Brain microvascular endothelial cell (primary cell): ENCODE measurements around the gene MROH2B.
A peak's percentile ranks its signal among the peaks of the same experiment; 100 is the strongest.

Experiments
- DNase-seq: peaks from one replicate; pipeline ENCODE4 v3.0.0-alpha.2; 2020
- H3K27ac ChIP-seq: fragments of 250-450 bp; sonication (Bioruptor Pico); 2 replicates; pipeline ENCODE4 v1.5.1; 2020; ENCODE audit warnings: mild to moderate bottlenecking, moderate library complexity
- H3K27me3 ChIP-seq: fragments of 250-450 bp; sonication (Bioruptor Pico); replicated peaks from 2 replicates; pipeline ENCODE4 v1.5.1; 2020; ENCODE audit warnings: mild to moderate bottlenecking
- H3K36me3 ChIP-seq: fragments of 250-450 bp; sonication (Bioruptor Pico); replicated peaks from 2 replicates; pipeline ENCODE4 v1.5.1; 2020; ENCODE audit warnings: mild to moderate bottlenecking
- H3K4me3 ChIP-seq: 2 replicates; pipeline ENCODE4 v1.5.1; 2011; ENCODE audit warnings: low read depth, mild to moderate bottlenecking, control low read depth, low read length, moderate library complexity
- in situ Hi-C: cut with HindIII; loops from 2 replicates; pipeline ENCODE4 v1.10.0; 2017; ENCODE audit warnings: low sequenced_read_pairs, low pct_ligation_motif_present
- TF ChIP-seq, protein P1 (sequence below): IDR thresholded peaks from 2 replicates; pipeline ENCODE4 v1.5.1; 2011; ENCODE audit warnings: low read depth, mild to moderate bottlenecking, moderate library complexity, low read length, control low read depth, inconsistent platforms; ENCODE audit errors: missing control alignments

Gene MROH2B

DNA sequence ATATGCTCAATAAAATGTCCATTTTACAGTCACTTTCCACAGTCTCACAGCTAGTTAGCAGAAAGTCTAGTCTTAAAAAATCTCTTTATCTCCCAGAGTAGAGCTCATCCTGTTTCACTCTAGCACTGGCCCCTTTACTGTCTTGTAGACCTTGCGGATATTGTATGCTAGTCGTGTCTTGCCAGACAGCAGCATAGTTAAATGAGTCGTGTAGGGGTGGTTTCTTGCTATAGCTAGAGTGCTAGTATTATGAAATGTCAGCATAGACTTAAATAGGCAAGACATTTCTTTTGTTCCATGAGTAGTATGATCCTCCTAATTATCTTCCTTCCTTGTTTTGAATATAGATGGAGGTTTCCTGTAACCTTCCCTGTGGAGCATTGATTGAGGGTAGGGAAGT lies 84.5 kb downstream of the MROH2B start:
- Histone ChIP-seq H3K4me3 (no peak overlapping the region), H3K36me3 (no peaks in the 10 kb centered on the region), H3K27ac (no peak overlapping the region), H3K27me3 (no peaks in the 10 kb centered on the region)
- no peak for DNase-seq
- TF ChIP-seq, protein P1, sequence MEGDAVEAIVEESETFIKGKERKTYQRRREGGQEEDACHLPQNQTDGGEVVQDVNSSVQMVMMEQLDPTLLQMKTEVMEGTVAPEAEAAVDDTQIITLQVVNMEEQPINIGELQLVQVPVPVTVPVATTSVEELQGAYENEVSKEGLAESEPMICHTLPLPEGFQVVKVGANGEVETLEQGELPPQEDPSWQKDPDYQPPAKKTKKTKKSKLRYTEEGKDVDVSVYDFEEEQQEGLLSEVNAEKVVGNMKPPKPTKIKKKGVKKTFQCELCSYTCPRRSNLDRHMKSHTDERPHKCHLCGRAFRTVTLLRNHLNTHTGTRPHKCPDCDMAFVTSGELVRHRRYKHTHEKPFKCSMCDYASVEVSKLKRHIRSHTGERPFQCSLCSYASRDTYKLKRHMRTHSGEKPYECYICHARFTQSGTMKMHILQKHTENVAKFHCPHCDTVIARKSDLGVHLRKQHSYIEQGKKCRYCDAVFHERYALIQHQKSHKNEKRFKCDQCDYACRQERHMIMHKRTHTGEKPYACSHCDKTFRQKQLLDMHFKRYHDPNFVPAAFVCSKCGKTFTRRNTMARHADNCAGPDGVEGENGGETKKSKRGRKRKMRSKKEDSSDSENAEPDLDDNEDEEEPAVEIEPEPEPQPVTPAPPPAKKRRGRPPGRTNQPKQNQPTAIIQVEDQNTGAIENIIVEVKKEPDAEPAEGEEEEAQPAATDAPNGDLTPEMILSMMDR: no peak
- in situ Hi-C loops: no loop called here

DNA sequence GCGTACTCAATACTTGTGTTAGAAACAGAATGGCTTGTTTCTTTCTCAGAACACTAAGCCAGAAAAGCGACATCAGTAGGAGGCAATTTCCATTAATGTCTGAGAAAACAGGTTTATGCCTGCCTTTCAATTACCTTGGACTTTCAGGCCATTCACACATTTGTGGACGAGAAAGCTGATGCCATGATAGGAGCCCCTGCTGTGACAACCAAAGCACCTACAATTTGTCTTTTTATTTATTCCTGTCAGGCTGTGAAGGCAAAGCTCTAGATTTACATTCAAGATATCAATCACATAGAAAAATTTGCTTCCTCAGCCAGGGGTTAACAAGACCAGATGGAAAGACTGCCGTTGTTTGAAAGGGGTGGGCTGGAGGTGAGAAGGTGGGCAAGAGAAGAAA lies 85.6 kb downstream of the MROH2B start:
- TF ChIP-seq, protein P1: no peak
- DNase-seq: no peak
- no peaks in the 10 kb centered on the region for H3K27me3 ChIP-seq
- H3K27ac ChIP-seq: peak overlapping the region; percentile 44
- H3K4me3 ChIP-seq: no peak overlapping the region
- no peaks in the 10 kb centered on the region for H3K36me3 ChIP-seq
- in situ Hi-C loops: no loop called here

DNA sequence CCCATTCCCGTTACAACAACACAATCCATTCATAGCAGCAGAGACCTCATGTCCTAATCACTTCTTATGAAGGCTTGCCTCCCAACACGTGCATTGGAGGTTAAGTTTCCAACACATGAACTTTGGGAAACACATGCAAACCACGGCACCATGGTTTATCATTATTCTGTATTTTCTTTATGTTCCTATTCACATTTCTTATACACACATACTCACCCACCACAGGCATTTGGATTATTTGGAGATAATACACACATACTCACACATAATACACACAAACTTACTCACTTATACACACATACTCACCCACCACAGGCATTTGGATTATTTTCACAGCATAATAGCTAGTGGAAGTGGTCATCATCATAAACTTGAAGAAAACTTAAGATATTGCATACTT lies 86.3 kb downstream of the MROH2B start:
- Histone ChIP-seq H3K27ac (peak overlapping the region; percentile 61), H3K27me3 (no peaks in the 10 kb centered on the region), H3K4me3 (no peak overlapping the region), H3K36me3 (no peaks in the 10 kb centered on the region)
- DNase-seq: peak; percentile 87
- TF ChIP-seq, protein P1: no peak
- in situ Hi-C loops: no loop called here

DNA sequence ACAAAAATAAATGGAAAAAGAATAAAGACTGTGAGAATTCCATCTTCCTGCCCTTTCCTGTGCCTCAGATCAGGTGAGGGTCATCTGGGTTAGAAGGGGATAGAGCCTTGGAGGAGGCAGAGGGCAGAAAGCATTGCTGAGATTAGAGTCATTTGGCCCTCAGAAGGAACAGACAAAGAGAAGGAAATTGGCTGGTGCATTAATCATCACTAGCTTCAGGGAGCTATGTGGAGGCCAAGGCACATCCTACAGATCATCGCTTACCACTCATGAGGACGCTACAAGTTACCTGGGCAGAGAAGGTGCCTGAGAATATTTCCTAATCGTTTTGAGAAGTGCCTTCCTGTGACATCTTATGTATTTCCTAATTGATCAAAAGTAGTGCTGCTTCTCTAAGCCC lies 87.4 kb downstream of the MROH2B start:
- no peak overlapping the region for H3K4me3 ChIP-seq
- in situ Hi-C loops: no loop called here
- no peaks in the 10 kb centered on the region for H3K27me3 ChIP-seq
- no peak overlapping the region for H3K27ac ChIP-seq
- H3K36me3 ChIP-seq: no peaks in the 10 kb centered on the region
- peak; percentile 21 for DNase-seq
- TF ChIP-seq, protein P1: no peak

DNA sequence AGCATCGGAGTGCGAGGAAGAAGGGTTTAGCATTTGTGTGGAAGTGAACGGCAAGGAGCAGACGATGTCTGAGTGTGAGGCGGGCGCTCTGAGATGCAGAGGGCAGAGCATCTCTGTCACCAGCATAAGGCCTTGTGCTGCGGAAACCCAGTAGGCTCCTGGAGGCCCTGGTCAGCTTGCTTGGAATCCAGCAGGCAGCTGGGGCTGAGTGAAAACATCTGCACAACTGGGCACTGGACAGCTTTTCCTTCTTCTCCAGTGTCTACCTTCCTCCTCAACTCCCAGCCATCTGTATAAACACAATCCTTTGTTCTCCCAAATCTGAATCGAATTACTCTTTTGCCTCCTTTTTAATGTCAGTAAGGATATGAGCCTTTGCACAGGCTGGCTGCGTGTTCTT lies 89.7 kb downstream of the MROH2B start:
- TF ChIP-seq, protein P1: no peak
- Histone ChIP-seq H3K27ac (no peak overlapping the region), H3K36me3 (no peaks in the 10 kb centered on the region), H3K27me3 (no peaks in the 10 kb centered on the region), H3K4me3 (no peak overlapping the region)
- no peak for DNase-seq
- in situ Hi-C loops: no loop called here

- TF ChIP-seq, protein P1: no peak
- in situ Hi-C loops: no loop called here
Measured at GRCh38 chr5:40976836-40977235, 94.3 kb downstream of the MROH2B start.

More at GRCh38 chr5:40976836-40977235, 94.3 kb downstream of the MROH2B start:
- Histone ChIP-seq H3K27ac (no peak overlapping the region), H3K36me3 (no peaks in the 10 kb centered on the region), H3K4me3 (no peak overlapping the region), H3K27me3 (no peaks in the 10 kb centered on the region)
- DNase-seq: no peak
